CD1c-positive myeloid dendritic cell (primary cell): ENCODE measurements around the gene FMC1.

Experiments
- DNase-seq: peaks from one replicate; pipeline ENCODE4 v3.0.0-alpha.2; 2016; ENCODE audit errors: extremely low spot score

The FMC1 gene

DNA sequence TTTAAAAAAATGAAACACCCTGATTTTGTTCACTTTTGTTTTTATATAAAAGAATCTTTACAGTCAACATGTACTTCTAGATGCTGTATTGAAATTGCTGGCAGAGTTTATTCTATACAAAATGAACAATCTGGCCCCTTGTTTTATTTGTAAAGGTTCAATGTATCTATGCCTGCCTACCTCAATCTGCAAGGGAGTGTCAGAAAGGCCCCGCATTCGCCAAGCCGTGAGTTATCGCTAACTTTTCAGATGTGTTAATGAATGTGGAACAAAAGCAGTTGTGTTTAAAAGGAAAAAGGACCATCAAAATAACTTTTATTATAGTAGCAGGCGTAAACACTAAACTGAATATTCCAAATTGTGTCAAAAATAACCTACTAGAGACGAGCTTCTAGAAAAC is 33.1 kb downstream of the FMC1 start:
- DNase-seq = no peak

DNA sequence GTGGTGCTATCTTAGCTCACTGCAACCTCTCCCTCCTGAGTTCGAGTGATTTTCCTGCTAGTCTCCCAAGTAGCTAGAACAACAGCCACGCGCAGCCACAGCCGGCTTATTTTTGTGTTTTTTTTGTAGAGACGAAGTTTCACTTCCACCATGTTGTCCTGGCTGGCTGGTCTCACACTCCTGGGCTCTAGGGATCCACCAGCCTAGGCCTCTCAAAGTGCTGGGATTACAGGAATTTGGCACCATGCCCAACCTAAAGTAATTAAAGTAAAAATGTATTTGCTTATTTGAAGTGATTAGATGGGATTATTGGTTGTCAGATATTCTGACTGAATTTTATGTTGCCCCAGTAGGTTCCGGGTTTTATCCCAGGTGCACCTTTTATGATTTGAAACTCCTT is 41.3 kb downstream of the FMC1 start:
- peak; percentile 8 for DNase-seq

DNA sequence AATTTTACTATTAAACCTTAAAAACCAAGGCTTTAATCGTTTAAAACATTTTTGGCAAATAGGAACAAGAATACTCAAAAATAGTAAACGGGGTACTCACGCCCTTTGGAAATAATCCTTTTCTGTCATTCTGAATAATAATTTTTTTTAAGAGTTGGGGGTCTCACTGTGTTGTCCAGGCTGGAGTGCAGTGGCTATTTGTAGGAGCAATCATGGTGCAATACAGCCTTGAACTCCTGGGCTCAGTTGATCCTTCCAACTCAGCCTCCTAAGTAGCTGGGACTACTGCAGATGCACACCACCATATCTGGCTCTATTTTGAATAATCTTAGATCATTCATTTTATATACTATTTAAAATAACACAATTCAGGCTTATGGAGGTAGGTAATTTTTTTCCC is 43.5 kb downstream of the FMC1 start:
- DNase-seq = no peak

DNA sequence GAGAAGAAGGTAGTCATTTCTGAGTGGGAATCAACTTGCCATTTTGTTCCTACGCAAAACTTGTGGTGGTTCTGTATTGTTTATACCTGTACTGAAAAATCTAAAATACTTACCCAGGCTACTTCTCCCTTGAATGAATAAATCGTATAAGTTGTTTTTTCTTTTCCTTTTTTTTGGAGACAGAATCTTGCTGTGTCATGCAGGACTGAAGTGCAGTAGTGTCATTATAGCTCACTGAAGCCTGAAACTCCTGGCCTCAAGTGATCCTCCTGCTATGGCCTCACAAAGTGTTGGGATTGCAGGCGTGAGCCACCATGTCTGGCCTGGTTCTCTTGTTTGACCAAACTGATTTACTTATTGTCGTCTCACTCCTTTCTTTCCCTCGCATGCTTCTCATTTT is 46.5 kb downstream of the FMC1 start:
- DNase-seq = no peak

DNA sequence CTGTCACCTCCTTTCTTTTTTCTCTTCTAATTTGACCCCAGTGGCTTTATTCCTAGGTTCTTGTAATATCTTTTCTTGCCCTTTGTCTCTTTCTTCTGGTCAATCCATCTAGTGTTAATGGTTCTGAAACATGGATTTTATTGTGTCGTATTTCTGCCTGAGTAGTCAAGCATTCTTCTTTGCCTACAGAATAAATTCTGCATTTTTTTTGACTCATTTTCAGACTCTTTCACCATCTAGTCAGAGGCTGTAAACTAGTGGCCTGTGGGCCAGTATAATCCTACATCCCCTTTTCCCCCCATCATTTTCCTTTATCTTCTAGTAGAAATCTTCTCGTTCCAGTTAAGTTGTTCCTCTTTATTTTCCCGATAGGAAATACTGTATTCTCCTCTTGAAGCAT is 48.0 kb downstream of the FMC1 start:
- no peak for DNase-seq

DNA sequence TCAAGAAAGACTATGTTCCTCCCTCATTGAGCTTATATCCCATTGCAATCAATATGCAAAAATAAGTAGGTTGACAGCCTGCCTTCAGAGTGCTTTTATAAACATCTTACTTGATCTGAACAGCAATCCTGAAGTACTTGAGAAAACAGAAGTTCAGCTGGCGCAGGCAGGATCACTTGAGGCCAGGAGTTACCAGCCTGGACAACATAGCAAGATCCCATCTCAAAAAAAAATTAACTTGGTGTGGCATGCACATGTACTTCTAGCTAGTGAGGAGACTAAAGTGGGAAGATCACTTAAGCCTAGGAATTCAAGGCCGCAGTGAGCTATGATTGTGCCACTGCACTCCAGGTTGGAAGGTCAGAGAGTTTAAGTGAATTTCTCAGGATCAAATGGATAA is 48.6 kb downstream of the FMC1 start:
- DNase-seq = no peak

DNA sequence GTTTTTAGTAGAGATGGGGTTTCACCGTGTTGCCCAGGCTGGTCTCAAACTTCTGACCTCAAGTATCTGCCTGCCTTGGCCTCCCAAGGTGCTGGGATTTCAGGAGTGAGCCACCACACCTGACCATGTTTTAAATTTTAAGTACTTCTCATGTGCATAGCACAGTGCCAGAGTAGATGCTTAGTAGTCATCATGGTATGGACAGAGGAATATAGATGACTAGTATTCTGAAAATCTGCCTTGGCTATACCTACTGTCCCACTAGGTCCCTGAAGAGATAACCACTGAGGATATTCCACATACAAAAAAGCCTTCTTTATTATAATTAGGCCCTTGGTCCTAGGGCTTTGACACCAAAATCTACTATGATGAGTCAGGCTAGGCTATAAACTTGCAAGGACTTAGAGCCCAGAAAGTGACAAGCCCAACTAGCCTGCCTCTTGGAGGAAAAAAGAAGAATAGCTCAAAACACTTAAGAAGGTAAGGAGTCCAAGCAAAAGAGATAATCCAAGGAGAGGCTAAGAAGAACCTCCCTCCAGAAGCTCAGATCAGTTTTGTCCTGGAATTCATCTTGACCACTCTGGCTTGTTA is 52.6 kb downstream of the FMC1 start:
- no peak for DNase-seq

DNA sequence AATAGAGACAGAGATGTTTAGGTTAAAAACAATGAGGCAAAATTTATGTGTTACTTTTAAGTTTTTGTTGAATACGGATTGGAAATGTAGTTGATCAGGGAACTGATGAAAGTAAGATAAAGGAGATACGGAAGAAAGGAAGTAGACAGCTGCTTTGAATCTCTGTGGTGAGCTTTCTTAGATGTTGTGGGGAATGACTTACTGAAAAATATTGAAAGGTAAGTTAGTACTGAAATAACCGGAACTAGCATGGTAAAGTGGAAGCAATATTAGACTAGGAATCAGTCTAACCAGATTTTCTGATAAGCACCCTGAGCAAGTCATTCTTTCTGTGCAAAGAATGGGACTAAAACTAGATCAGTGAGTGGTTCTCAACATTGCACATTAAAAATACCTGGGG is 53.4 kb downstream of the FMC1 start:
- no peak for DNase-seq
